DND-41 (cell line): ENCODE results near the gene PRKCE.

Experiments used
- EZH2 ChIP-seq: IDR thresholded peaks from 3 replicates; pipeline ENCODE4 v1.6.1; 2012; ENCODE audit warnings: borderline replicate concordance, low read depth, mild to moderate bottlenecking, moderate library complexity, low read length, inconsistent platforms; ENCODE audit not compliant: severe bottlenecking
- TF ChIP-seq, protein P1 (sequence below): IDR thresholded peaks from 2 replicates; pipeline ENCODE4 v1.5.1; 2012; ENCODE audit warnings: borderline replicate concordance, low read length, moderate library complexity, mild to moderate bottlenecking; ENCODE audit not compliant: poor library complexity, severe bottlenecking; ENCODE audit errors: extremely low read depth

DNA sequence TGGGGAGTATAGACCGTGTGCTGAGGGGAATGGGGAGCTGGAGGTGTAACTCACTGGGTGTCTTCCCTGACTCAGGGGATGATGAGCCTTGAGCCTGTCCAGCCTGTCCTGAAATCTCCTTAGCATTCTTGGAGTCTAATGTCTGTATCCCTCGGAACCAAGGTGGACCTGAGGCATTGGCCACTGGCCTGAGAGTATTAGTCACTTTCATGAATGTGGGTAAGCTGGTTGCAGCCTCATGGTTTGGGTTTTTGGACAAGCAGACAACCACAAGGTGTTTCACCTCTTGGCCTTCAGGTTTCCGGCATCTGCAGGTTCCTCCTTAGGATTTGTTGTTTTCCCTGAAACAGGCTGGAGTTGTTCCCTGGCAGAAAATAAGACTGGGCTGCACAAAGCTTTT, 63.2 kb downstream of the PRKCE start:
- TF ChIP-seq, protein P1, sequence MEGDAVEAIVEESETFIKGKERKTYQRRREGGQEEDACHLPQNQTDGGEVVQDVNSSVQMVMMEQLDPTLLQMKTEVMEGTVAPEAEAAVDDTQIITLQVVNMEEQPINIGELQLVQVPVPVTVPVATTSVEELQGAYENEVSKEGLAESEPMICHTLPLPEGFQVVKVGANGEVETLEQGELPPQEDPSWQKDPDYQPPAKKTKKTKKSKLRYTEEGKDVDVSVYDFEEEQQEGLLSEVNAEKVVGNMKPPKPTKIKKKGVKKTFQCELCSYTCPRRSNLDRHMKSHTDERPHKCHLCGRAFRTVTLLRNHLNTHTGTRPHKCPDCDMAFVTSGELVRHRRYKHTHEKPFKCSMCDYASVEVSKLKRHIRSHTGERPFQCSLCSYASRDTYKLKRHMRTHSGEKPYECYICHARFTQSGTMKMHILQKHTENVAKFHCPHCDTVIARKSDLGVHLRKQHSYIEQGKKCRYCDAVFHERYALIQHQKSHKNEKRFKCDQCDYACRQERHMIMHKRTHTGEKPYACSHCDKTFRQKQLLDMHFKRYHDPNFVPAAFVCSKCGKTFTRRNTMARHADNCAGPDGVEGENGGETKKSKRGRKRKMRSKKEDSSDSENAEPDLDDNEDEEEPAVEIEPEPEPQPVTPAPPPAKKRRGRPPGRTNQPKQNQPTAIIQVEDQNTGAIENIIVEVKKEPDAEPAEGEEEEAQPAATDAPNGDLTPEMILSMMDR, result no peak
- TF ChIP-seq EZH2, result no peak
